ENCODE results near the gene SLC6A12.

The SLC6A12 gene

DNA sequence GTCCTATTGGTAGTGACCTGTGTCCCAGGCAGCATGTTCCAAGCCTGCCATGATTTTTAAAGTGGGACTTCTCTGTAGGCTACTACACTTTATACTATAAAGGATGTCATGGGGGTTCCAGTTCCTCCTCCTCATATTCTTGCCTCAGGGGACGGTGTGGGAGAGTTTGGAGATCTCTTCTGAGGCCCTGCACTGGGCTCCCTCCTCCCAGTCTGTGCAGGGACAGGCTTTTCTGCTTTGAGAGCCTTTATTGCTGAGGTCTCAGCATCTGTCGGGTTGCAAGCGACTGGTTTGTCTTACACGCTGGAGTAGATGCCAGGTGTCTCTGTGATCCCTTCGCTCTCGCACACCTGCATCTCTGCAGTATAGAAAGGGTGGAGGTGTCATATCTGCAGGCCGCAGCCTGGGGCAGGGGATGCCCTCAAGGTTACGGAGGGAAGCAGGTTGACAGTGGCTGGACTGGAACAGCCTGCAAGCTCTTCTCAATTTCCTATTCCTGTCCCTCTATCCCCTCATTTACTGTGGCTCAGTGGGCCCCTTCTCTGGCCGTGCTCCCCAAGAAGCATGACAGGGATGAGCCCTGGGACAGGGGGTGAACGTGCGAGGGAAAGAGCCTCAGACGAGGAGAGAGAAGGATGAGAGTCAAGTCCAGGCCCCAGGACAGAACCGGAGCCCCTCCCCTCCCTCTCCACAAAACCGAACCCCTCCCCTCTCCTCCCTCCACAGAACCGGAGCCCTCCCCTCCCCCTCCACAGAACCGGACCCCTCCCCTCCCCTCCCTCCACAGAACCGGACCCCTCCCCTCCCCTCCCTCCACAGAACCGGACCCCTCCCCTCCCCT lies 51.3 kb downstream of the SLC6A12 start:
- TF ChIP-seq, protein P1, sequence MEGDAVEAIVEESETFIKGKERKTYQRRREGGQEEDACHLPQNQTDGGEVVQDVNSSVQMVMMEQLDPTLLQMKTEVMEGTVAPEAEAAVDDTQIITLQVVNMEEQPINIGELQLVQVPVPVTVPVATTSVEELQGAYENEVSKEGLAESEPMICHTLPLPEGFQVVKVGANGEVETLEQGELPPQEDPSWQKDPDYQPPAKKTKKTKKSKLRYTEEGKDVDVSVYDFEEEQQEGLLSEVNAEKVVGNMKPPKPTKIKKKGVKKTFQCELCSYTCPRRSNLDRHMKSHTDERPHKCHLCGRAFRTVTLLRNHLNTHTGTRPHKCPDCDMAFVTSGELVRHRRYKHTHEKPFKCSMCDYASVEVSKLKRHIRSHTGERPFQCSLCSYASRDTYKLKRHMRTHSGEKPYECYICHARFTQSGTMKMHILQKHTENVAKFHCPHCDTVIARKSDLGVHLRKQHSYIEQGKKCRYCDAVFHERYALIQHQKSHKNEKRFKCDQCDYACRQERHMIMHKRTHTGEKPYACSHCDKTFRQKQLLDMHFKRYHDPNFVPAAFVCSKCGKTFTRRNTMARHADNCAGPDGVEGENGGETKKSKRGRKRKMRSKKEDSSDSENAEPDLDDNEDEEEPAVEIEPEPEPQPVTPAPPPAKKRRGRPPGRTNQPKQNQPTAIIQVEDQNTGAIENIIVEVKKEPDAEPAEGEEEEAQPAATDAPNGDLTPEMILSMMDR (IDR thresholded peaks at IDR 0.05; ENCODE audit: insufficient read depth, missing control alignments), result no peak
- no peak for FAIRE-seq
- DNase-seq (ENCODE audit: insufficient read length, low spot score), result no peak

DNA sequence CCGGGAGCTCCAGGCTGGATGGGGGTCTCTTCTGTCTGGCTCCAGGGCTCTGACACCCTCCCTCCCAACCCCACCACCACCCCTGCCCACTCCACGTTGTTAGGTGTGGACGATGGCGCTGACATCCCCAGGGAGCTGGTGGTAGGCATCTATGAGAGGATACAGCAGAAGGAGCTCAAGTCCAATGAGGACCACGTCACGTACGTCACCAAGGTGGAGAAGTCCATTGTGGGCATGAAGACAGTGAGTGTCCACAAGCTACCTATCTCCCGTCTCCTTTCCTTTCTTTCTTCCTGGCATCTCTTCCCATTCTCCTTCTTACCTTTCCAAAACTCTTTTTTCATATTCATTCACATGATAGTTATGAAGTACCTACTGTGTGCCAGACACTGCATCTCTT lies 52.1 kb downstream of the SLC6A12 start:
- FAIRE-seq (no peak), DNase-seq (ENCODE audit: insufficient read length, low spot score) (no peak)
- TF ChIP-seq, protein P1 (IDR thresholded peaks at IDR 0.05; ENCODE audit: insufficient read depth, missing control alignments), result no peak

DNA sequence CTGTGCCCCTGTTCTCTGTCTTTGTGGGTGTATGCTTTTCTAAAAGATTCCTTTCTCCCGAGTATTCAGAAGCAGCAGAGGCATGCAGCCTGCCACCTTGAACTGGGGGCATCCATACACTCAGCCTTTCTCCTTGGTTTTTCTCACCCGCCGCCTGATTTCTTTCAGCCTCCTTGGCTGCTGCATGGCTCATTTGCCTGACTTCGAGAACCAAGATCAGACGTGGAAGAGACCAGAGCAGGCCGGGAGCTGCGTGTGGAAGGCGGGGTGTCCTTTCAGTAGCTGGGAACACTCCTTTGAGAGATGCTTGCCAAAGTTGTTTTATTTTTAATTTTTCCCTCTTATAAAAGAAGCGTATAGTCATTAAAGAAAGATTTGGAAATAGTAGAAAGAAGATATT lies 53.1 kb downstream of the SLC6A12 start:
- TF ChIP-seq, protein P1 (IDR thresholded peaks at IDR 0.05; ENCODE audit: insufficient read depth, missing control alignments), result no peak
- no peak for FAIRE-seq
- DNase-seq (ENCODE audit: insufficient read length, low spot score), result no peak

DNA sequence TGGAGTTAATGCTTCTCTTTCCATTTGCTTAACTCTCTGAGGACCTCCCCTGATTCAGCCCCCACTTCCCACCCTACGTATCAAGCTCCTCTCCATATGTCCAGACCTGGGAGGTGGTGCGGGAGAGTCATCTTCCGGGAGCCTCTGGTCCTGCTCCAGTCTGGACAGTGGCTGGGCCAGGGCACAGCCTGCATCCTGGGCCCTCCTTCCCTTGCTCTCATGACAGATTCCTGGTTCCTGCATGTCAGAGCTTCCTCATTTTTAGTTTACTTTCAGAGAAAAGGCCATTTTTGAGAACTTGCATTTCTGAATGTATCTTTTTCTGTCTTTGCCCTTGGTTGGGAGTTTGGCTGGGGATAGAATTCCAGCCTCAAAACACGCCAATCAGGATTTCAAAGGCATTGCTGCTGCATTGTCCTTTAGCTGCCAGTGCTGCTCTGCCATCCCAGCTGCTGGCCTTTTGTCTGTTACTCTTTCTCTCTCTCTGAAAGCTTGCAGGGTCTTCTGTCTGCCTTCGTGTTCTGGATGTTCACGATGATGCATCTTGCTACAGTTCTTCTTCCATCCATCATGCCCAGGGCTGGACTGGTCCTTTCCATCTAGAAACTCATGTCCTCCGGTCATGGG lies 54.7 kb downstream of the SLC6A12 start:
- DNase-seq (ENCODE audit: insufficient read length, low spot score) (no peak), FAIRE-seq (no peak)
- TF ChIP-seq, protein P1 (IDR thresholded peaks at IDR 0.05; ENCODE audit: insufficient read depth, missing control alignments), result no peak

DNA sequence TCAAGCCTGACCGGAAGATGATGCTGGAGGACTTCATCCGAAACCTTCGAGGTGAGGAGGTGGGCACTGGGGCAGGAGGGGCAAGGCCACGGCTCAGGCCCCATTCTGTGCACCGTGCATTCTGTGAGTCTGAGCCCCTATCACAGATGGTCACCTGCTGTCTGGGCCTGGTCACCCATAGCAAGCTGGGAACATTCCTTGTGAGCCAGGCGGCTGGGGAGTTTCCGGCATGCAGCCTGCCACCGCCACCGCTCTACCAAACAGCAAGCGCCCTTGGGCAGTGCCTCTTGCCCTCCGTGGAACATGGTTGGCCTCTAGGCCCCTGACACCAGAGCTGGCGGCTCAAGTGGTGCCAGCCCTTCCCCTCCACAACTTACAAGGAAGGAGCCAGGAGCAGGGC lies 56.3 kb downstream of the SLC6A12 start:
- DNase-seq (ENCODE audit: insufficient read length, low spot score) (no peak), FAIRE-seq (no peak)
- TF ChIP-seq, protein P1 (IDR thresholded peaks at IDR 0.05; ENCODE audit: insufficient read depth, missing control alignments), result no peak

DNA sequence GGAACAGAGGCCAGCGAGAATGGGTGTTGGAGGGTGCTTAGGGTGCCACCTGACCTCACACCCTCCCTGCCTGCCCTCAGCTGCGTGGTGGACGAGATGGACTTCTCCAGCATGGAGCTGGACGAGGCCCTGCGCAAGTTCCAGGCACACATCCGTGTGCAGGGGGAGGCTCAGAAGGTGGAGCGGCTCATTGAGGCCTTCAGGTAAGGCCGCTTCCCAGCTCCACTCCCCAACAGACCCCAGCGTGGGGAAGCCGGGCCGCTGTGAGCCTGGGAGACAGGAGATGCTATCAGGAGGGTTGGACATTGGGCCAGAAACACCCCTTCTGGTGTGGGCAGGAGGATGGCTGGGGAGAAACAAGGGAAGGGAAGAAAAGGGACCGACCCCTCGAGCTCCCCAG lies 57.0 kb downstream of the SLC6A12 start:
- FAIRE-seq (no peak), DNase-seq (ENCODE audit: insufficient read length, low spot score) (no peak)
- TF ChIP-seq, protein P1 (IDR thresholded peaks at IDR 0.05; ENCODE audit: insufficient read depth, missing control alignments), result no peak

DNA sequence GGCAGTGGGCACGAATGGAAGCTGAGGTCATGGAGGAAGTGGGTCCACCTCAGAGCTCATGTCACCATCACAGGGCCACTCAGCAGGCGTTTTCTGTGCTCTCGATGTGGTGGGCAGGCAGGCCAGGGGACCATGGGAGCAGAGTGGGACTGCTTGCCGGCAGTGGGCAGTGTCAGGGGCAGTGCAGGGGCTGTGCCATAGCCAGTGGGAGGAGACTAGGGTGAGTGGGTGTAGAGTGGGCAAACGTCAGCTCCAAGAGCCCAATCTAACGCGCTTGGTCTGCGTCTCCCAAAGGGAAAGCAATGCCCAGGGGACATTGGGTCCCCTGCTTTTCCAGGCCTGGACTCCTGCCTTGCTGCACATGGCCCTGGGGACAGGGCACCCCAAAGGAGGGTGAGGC lies 58.3 kb downstream of the SLC6A12 start:
- DNase-seq (ENCODE audit: insufficient read length, low spot score) (no peak), FAIRE-seq (no peak)
- TF ChIP-seq, protein P1 (IDR thresholded peaks at IDR 0.05; ENCODE audit: insufficient read depth, missing control alignments), result no peak
